Transverse colon (tissue), 4 donors: ENCODE data around the gene PPP4C. TPM values are rescaled to one million over a fixed set of nuclear protein-coding genes. Genes with fewer than 3 reads are reported as not detected.

Source experiments
- DNase-seq: peaks from one replicate; pipeline ENCODE4 v3.0.0-alpha.2; 2019
- H3K27ac ChIP-seq, 4 donors: fragments of 200-600 bp; sonication (generic); 2 replicates each; pipeline ENCODE4 v1.5.1; 2016 to 2018; ENCODE audit warnings: inconsistent platforms in 4 of 4
- H3K27me3 ChIP-seq: fragments of 200-600 bp; sonication (generic); 2 replicates; pipeline ENCODE4 v1.5.1; 2017; ENCODE audit warnings: inconsistent platforms
- H3K36me3 ChIP-seq, 4 donors: fragments of 200-600 bp; sonication (generic); 2 replicates each; pipeline ENCODE4 v1.5.1; 2017 to 2019; ENCODE audit warnings: inconsistent platforms in 4 of 4
- H3K4me1 ChIP-seq, 4 donors: fragments of 200-600 bp; sonication (generic); 2 replicates each; pipeline ENCODE4 v1.5.1; 2017 to 2020; ENCODE audit warnings: inconsistent platforms in 4 of 4
- H3K4me3 ChIP-seq, 4 donors: fragments of 200-600 bp; sonication (generic); 1 replicate in 1 of 4; 2 replicates in 3 of 4; pipeline versions ENCODE4 v1.5.1 to v1.6.1; 2017 to 2019; ENCODE audit warnings: inconsistent platforms in 4 of 4
- H3K9me3 ChIP-seq, 2 donors: fragments of 200-600 bp; sonication (generic); 2 replicates each; pipeline ENCODE4 v1.5.1; 2017 to 2019; ENCODE audit warnings: inconsistent platforms in 2 of 2
- EP300 ChIP-seq: sonication (generic); formaldehyde crosslinking; IDR thresholded peaks from one replicate; pipeline ENCODE4 v1.6.1; 2017; ENCODE audit warnings: antibody characterized with exemption, low read depth
- POLR2A ChIP-seq: fragments of 450-650 bp; IDR thresholded peaks from one replicate; pipeline ENCODE4 v1.6.1; 2016; ENCODE audit warnings: antibody characterized with exemption, mild to moderate bottlenecking, moderate library complexity
- POLR2AphosphoS5 ChIP-seq, 3 donors: sonication (generic); formaldehyde crosslinking; IDR thresholded peaks; one replicate each; pipeline ENCODE4 v1.6.1; 2016; ENCODE audit warnings: antibody characterized with exemption in 3 of 3
- WGBS, 2 donors: methylation state at CpG; one replicate each; pipeline ENCODE4 v1.1.5; 2018; ENCODE audit warnings: low coverage in 1 of 2; 5-methylcytosine and 5-hydroxymethylcytosine counted together
- in situ Hi-C, 4 donors: fragments of 200-750 bp; cut with MboI; loops; one replicate each; pipeline versions ENCODE4 v1.15.0 to v1.15.1; 2017; ENCODE audit warnings: low sequenced_read_pairs in 3 of 4, low pct_ligation_motif_present in 1 of 4, low pct_unique_long_range_greater_than_20kb in 1 of 4
- intact Hi-C: fragments of 100-400 bp; cut with DNase I; formaldehyde crosslinking; loops from one replicate; pipeline ENCODE4 v1.15.1; 2023; ENCODE audit warnings: low total_unique reads
- total RNA-seq, 4 donors: library from RNA; depleted of rRNA; stranded (reverse); fragments of >200 nt; gene quantifications; one replicate each; pipeline ENCODE4 v1.1.0, GENCODE V29; 2016
- TF ChIP-seq, protein P1 (sequence below), 5 experiments: fragments of 200-600 bp in 3 of 5; fragments of 450-650 bp in 2 of 5; sonication (generic) in 3 of 5; IDR thresholded peaks; 1 replicate in 2 of 5; 2 replicates in 3 of 5; pipeline ENCODE4 v1.5.1; 2016 to 2017; ENCODE audit warnings: antibody characterized with exemption in 5 of 5, inconsistent platforms in 3 of 5, mild to moderate bottlenecking in 2 of 5, moderate library complexity in 1 of 5

PPP4C gene
- total RNA-seq, 4 donors from 2014 or later: 17.7 to 92.3 (median 74.3) TPM

DNA sequence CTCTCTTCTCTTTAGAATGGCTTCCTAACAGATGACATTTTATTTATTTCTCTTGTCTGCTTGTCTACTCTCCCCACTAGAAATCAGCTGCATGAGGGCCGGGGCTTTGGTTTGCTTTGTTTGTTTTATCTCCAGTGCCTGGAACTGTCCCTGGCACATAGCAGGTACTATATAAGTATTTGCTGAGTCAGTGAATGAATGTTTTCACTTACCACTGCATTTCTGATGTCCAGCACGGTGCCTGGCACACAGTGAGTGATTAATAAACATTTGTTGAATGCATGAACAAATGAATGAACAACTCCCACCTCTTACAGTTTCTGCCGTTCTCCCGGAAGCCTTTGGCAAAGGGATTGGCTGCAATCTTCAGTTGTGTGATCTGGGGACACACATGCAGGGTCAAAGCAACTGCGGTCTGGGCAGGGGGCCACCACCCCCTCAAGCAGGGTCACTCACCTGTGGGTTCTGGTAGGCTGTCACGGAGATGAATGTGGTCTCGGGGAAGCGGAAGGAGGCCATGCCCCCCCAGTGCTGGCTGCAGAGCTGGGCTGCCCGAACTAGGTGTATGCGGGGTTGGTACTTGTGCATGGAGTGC is 12.5 kb downstream of the PPP4C start:
- H3K27me3 ChIP-seq: no peaks in the 10 kb centered on the region
- H3K36me3 ChIP-seq: peaks cover 0 to 18% (median 0%) of the 10 kb centered on the region in 4 donors
- no peaks in the 10 kb centered on the region for H3K9me3 ChIP-seq
- WGBS, 2 donors: 72 to 78% methylated on average over 3 to 10 of the region's 10 CpGs
- intact Hi-C loops: no loop called here
- H3K27ac ChIP-seq: no peak overlapping the region
- peaks cover 13 to 26% (median 20%) of the 10 kb centered on the region in 4 donors for H3K4me1 ChIP-seq
- H3K4me3 ChIP-seq: no peak overlapping the region
- no peak for DNase-seq
- in situ Hi-C loops: loop anchor here in 2 of 4 donors (25.0 kb wide), 2 partner anchors 324 to 549 kb away; partner anchors contain the start of gene ZNF771 (in 2 of the 2)
- TF ChIP-seq EP300: no peak
- TF ChIP-seq POLR2A: no peak
- TF ChIP-seq, protein P1, sequence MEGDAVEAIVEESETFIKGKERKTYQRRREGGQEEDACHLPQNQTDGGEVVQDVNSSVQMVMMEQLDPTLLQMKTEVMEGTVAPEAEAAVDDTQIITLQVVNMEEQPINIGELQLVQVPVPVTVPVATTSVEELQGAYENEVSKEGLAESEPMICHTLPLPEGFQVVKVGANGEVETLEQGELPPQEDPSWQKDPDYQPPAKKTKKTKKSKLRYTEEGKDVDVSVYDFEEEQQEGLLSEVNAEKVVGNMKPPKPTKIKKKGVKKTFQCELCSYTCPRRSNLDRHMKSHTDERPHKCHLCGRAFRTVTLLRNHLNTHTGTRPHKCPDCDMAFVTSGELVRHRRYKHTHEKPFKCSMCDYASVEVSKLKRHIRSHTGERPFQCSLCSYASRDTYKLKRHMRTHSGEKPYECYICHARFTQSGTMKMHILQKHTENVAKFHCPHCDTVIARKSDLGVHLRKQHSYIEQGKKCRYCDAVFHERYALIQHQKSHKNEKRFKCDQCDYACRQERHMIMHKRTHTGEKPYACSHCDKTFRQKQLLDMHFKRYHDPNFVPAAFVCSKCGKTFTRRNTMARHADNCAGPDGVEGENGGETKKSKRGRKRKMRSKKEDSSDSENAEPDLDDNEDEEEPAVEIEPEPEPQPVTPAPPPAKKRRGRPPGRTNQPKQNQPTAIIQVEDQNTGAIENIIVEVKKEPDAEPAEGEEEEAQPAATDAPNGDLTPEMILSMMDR (IDR thresholded peaks at IDR 0.05): no peak
- no peak for TF ChIP-seq POLR2AphosphoS5 (IDR thresholded peaks at IDR 0.05)

DNA sequence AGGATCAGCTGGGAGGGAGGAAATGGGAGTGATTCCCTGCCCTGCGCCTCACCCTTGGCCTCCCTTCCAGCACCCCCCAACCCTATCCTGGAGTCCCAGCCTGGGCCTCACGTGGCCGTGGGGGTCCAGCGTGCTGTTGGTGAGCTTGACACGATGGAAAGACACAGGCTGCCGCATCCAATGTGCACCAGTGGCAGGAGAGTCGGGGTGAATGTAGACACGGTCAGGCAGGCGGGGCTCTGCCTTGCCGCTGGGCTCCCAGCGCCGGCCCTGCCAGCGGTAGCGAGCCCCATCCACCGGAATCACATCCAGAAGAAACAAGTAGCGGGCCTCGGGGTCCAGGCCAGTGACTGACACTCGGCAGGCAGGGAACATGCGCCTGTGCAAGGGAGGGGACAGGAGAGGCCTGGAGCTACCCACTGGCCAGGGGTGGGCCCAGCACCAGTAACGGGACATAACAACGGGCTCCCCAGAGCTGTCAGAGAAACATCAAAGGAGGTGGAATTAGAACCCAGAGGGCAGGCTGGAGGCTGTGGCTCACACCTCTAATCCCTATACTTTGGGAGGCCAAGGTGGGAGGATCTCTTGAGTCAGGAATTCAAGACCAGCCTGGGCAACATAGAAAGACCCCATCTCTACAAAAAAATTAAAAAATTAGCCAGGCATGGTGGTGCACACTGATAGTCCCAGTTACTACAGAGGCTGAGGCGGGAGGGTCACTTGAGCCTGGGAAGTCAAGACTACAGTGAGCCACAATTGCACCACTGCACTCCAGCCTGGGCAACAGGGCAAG is 13.2 kb downstream of the PPP4C start:
- TF ChIP-seq EP300 (no peak), POLR2AphosphoS5 (IDR thresholded peaks at IDR 0.05) (no peak), POLR2A (no peak)
- TF ChIP-seq, protein P1 (IDR thresholded peaks at IDR 0.05): no peak
- Histone ChIP-seq H3K27me3 (no peaks in the 10 kb centered on the region), H3K4me1 (peaks cover 14 to 32% (median 21%) of the 10 kb centered on the region in 4 donors), H3K27ac (no peak overlapping the region), H3K4me3 (no peak overlapping the region), H3K36me3 (peaks cover 0 to 12% (median 0%) of the 10 kb centered on the region in 4 donors), H3K9me3 (no peaks in the 10 kb centered on the region)
- intact Hi-C loops: no loop called here
- no peak for DNase-seq
- 85 to 100% methylated on average over 1 to 22 of the region's 22 CpGs for WGBS, 2 donors
- in situ Hi-C loops: loop anchor here in 2 of 4 donors (25.0 kb wide), 2 partner anchors 323 to 548 kb away; partner anchors contain the start of gene ZNF771 (in 2 of the 2)

DNA sequence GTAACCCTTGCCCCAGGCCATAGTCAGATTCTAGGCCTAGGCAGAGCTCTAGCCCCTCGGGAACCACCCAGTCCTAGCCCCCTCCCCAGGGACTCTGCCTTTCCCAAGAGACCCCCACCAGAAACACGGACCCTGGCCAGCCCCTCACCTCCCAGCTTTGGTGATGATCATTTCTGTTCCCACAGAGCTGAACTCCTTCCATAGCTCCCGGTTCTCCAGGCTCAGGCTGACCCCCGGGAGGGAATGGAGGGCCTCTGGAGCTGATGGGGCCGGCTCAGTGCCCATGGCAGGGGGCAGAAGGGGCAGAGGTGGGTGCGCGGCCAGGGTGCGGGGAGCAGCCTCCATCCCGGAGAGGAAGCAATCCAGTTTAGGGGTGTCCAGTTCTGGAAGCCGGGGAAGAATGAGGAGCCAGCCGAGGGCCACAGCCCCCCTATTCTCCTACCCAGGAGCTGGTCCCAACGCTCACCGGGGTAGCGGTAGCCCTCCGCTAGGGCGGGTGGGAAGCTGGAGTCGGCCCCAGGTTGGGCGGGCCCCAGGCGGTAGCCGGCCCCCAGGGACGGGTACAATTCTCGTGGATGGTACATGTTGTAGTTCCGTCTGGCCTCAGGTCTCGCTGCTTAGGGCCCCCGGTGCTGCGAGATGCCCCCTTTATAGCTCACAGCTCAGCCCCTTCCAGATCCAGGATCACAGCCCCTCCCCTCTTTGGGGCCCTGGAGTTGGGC is 15.0 kb downstream of the PPP4C start:
- H3K36me3 ChIP-seq: no peaks in the 10 kb centered on the region
- 71% methylated on average over 26 of the region's 26 CpGs; no CpG with 5 or more reads in 1 of the 2 donors for WGBS, 2 donors
- H3K9me3 ChIP-seq: no peaks in the 10 kb centered on the region
- peaks cover 25 to 46% (median 34%) of the 10 kb centered on the region in 4 donors for H3K4me1 ChIP-seq
- in situ Hi-C loops (loop anchor here in 2 of 4 donors (25.0 kb wide), 2 partner anchors 322 to 547 kb away; partner anchors contain the start of gene ZNF771 (in 2 of the 2)), intact Hi-C loops (no loop called here)
- H3K4me3 ChIP-seq: peak overlapping the region in 2 of 4 donors; percentile 41 to 67
- no peak for DNase-seq
- H3K27me3 ChIP-seq: no peaks in the 10 kb centered on the region
- TF ChIP-seq POLR2AphosphoS5 (IDR thresholded peaks at IDR 0.05): no peak
- no peak for TF ChIP-seq POLR2A
- TF ChIP-seq, protein P1 (IDR thresholded peaks at IDR 0.05): no peak
- TF ChIP-seq EP300: no peak
- peak overlapping the region in 3 of 4 donors; percentile 78 to 92 (median 92) for H3K27ac ChIP-seq
